Neural cell (in vitro differentiated cells): ENCODE data around the gene C8A. TPM values are rescaled to one million over a fixed set of nuclear protein-coding genes. Genes with fewer than 3 reads are reported as not detected.

ENCODE experiments used
- H2AFZ ChIP-seq: fragments of 200-600, 300-800 bp; sonication (generic), shearing (Covaris generic); 2 replicates; pipeline ENCODE4 v1.6.0; 2014; ENCODE audit warnings: low read depth, mild to moderate bottlenecking, antibody characterized with exemption, low read length, moderate library complexity
- H3F3A ChIP-seq: fragments of 200-600 bp; shearing (Covaris generic); 2 replicates; pipeline ENCODE4 v1.6.1; 2016; ENCODE audit warnings: mild to moderate bottlenecking, moderate library complexity, mixed read lengths, antibody characterized with exemption, low read length; ENCODE audit not compliant: insufficient read depth, poor library complexity, severe bottlenecking
- H3K27ac ChIP-seq: fragments of 200-600, 300-800 bp; sonication (generic), shearing (Covaris generic); 2 replicates; pipeline ENCODE4 v1.5.1; 2014; ENCODE audit warnings: mild to moderate bottlenecking, low read length, moderate library complexity
- H3K27me3 ChIP-seq: fragments of 300-800, 200-600 bp; sonication (generic), shearing (Covaris generic); 2 replicates; pipeline ENCODE4 v1.6.0; 2014; ENCODE audit warnings: mild to moderate bottlenecking, low read depth, low read length, moderate library complexity; ENCODE audit not compliant: insufficient read depth
- H3K36me3 ChIP-seq: fragments of 300-800, 200-600 bp; sonication (generic), shearing (Covaris generic); 2 replicates; pipeline ENCODE4 v1.5.1; 2014; ENCODE audit warnings: mild to moderate bottlenecking, antibody characterized with exemption, low read length, moderate library complexity; ENCODE audit not compliant: insufficient read depth
- H3K4me2 ChIP-seq: fragments of 300-800, 200-600 bp; sonication (generic), shearing (Covaris generic); 2 replicates; pipeline ENCODE4 v1.6.0; 2014; ENCODE audit warnings: mild to moderate bottlenecking, low read length
- H3K4me3 ChIP-seq: fragments of 300-800, 200-600 bp; sonication (generic), shearing (Covaris generic); 2 replicates; pipeline ENCODE4 v1.5.1; 2014; ENCODE audit warnings: mild to moderate bottlenecking, low read length, moderate library complexity
- H3K79me2 ChIP-seq: fragments of 200-600 bp; shearing (Covaris generic); replicated peaks from 2 replicates; pipeline ENCODE4 v1.6.0; 2014; ENCODE audit warnings: mild to moderate bottlenecking, low read length, moderate library complexity; ENCODE audit not compliant: insufficient read depth
- H3K9ac ChIP-seq: fragments of 300-800, 200-600 bp; sonication (generic), shearing (Covaris generic); 2 replicates; pipeline ENCODE4 v1.6.1; 2016; ENCODE audit warnings: mild to moderate bottlenecking, low read length, mixed read lengths
- H3K9me2 ChIP-seq: fragments of 200-600 bp; shearing (Covaris generic); 2 replicates; pipeline ENCODE4 v1.6.1; 2016; ENCODE audit warnings: mild to moderate bottlenecking, low read length, mixed read lengths; ENCODE audit not compliant: insufficient read depth
- H3K9me3 ChIP-seq: fragments of 200-600, 300-800 bp; sonication (generic), shearing (Covaris generic); 2 replicates; pipeline ENCODE4 v1.6.1; 2016; ENCODE audit warnings: mild to moderate bottlenecking, mixed run types, low read length, moderate library complexity, mixed read lengths
- H4K20me1 ChIP-seq: fragments of 200-600 bp; shearing (Covaris generic); 2 replicates; pipeline ENCODE4 v1.6.1; 2016; ENCODE audit warnings: mild to moderate bottlenecking, mixed run types; ENCODE audit not compliant: insufficient read depth
- CTCF ChIP-seq: fragments of 450-650 bp; IDR thresholded peaks from 2 replicates; pipeline ENCODE4 v1.5.1; 2014; ENCODE audit warnings: antibody characterized with exemption, mild to moderate bottlenecking, moderate library complexity; ENCODE audit not compliant: poor library complexity, severe bottlenecking
- EP300 ChIP-seq: fragments of 450-650 bp; conservative IDR thresholded peaks from 2 replicates; pipeline ENCODE4 v1.6.1; 2014; ENCODE audit warnings: antibody characterized with exemption, mild to moderate bottlenecking, moderate library complexity; ENCODE audit not compliant: poor library complexity, severe bottlenecking
- EZH2 ChIP-seq: fragments of 200-600, 300-800 bp; shearing (Covaris generic), sonication (generic); IDR thresholded peaks from 2 replicates; pipeline ENCODE4 v1.6.1; 2014; ENCODE audit warnings: antibody characterized with exemption, low read length, borderline replicate concordance, mild to moderate bottlenecking; ENCODE audit not compliant: insufficient read depth, poor library complexity, severe bottlenecking
- MXI1 ChIP-seq: fragments of 450-650 bp; conservative IDR thresholded peaks from 2 replicates; pipeline ENCODE4 v1.6.1; 2014; ENCODE audit warnings: antibody characterized with exemption, mild to moderate bottlenecking; ENCODE audit not compliant: poor library complexity, severe bottlenecking
- POLR2AphosphoS5 ChIP-seq: IDR thresholded peaks from 2 replicates; pipeline ENCODE4 v1.6.1; 2012
- RAD21 ChIP-seq: fragments of 450-650 bp; conservative IDR thresholded peaks from 2 replicates; pipeline ENCODE4 v1.6.1; 2014; ENCODE audit warnings: antibody characterized with exemption, mild to moderate bottlenecking, moderate library complexity
- REST ChIP-seq: IDR thresholded peaks from 2 replicates; pipeline ENCODE4 v1.6.1; 2012; ENCODE audit warnings: borderline replicate concordance
- SMC3 ChIP-seq: fragments of 450-650 bp; conservative IDR thresholded peaks from 2 replicates; pipeline ENCODE4 v1.6.1; 2014; ENCODE audit warnings: antibody characterized with exemption, mild to moderate bottlenecking, moderate library complexity; ENCODE audit not compliant: poor library complexity
- TAF1 ChIP-seq: IDR thresholded peaks from 2 replicates; pipeline ENCODE4 v1.6.1; 2012; ENCODE audit warnings: low read depth
- polyA plus RNA-seq: library from polyadenylated mRNA; depleted of rRNA; stranded (reverse); fragments of >200 nt; gene quantifications from 2 replicates; pipeline ENCODE4 v1.2.3, GENCODE V29; 2014

The C8A gene
- polyA plus RNA-seq, 1 donor from 2014 or later: not detected

GRCh38 chr1:56877973-56878372 is 23.4 kb downstream of the C8A start:
- Histone ChIP-seq H3K27ac (no peak overlapping the region), H2AFZ (no peak overlapping the region), H3K79me2 (no peaks in the 10 kb centered on the region), H3K4me2 (no peak overlapping the region), H3K4me3 (no peak overlapping the region), H3K27me3 (no peaks in the 10 kb centered on the region), H3F3A (peaks cover 5% of the 10 kb centered on the region), H3K9me3 (no peaks in the 10 kb centered on the region), H4K20me1 (no peaks in the 10 kb centered on the region), H3K9me2 (no peaks in the 10 kb centered on the region), H3K36me3 (no peaks in the 10 kb centered on the region), H3K9ac (no peak overlapping the region)
- TF ChIP-seq REST (no peak), TAF1 (no peak), MXI1 (no peak), EZH2 (no peak)

- Histone ChIP-seq H3K9me3 (no peaks in the 10 kb centered on the region), H3K9me2 (no peaks in the 10 kb centered on the region), H3K4me3 (no peak overlapping the region), H2AFZ (no peak overlapping the region), H3F3A (no peaks in the 10 kb centered on the region), H3K79me2 (no peaks in the 10 kb centered on the region), H3K27me3 (no peaks in the 10 kb centered on the region), H4K20me1 (no peaks in the 10 kb centered on the region), H3K9ac (no peak overlapping the region), H3K4me2 (no peak overlapping the region), H3K27ac (no peak overlapping the region), H3K36me3 (no peaks in the 10 kb centered on the region)
- no peak for TF ChIP-seq RAD21
- no peak for TF ChIP-seq EZH2
- TF ChIP-seq CTCF: no peak
- TF ChIP-seq POLR2AphosphoS5: no peak
- TF ChIP-seq TAF1: no peak
- no peak for TF ChIP-seq REST
- TF ChIP-seq EP300: no peak
- TF ChIP-seq MXI1: no peak
- no peak for TF ChIP-seq SMC3
Observed at GRCh38 chr1:56880774-56881173, 26.2 kb downstream of the C8A start.
